ENCODE measurements around the gene SLC30A10. TPM values are rescaled to one million over a fixed set of nuclear protein-coding genes. Genes with fewer than 3 reads are reported as not detected.
"Not testable (repeated sequence)": the region's sequence is repeated elsewhere in the genome, so short reads cannot be mapped to it uniquely, and the experiment has no call there.

The SLC30A10 gene
- total RNA-seq, 1 donor from 2014 or later = not detected

- no peaks in the 10 kb centered on the region for H3K27me3 ChIP-seq (ENCODE audit: control insufficient read depth, insufficient read depth, low read length)
- H3K4me3 ChIP-seq (ENCODE audit: low read depth, low read length) = no peak overlapping the region
- no peak for DNase-seq (ENCODE audit: low read depth)
- no peaks in the 10 kb centered on the region for H3K36me3 ChIP-seq (ENCODE audit: control insufficient read depth, insufficient read depth, low read length)
- TF ChIP-seq, protein P1, sequence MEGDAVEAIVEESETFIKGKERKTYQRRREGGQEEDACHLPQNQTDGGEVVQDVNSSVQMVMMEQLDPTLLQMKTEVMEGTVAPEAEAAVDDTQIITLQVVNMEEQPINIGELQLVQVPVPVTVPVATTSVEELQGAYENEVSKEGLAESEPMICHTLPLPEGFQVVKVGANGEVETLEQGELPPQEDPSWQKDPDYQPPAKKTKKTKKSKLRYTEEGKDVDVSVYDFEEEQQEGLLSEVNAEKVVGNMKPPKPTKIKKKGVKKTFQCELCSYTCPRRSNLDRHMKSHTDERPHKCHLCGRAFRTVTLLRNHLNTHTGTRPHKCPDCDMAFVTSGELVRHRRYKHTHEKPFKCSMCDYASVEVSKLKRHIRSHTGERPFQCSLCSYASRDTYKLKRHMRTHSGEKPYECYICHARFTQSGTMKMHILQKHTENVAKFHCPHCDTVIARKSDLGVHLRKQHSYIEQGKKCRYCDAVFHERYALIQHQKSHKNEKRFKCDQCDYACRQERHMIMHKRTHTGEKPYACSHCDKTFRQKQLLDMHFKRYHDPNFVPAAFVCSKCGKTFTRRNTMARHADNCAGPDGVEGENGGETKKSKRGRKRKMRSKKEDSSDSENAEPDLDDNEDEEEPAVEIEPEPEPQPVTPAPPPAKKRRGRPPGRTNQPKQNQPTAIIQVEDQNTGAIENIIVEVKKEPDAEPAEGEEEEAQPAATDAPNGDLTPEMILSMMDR (IDR thresholded peaks at IDR 0.05; ENCODE audit: insufficient read depth, low read length, poor library complexity, severe bottlenecking) = no peak
Measured at GRCh38 chr1:219871427-219872057, 56.8 kb downstream of the SLC30A10 start.

- H3K4me3 ChIP-seq (ENCODE audit: low read depth, low read length); H3K36me3 ChIP-seq (ENCODE audit: control insufficient read depth, insufficient read depth, low read length); DNase-seq (ENCODE audit: low read depth); H3K27me3 ChIP-seq (ENCODE audit: control insufficient read depth, insufficient read depth, low read length): not testable (repeated sequence)
Measured at GRCh38 chr1:219868615-219869014, 59.7 kb downstream of the SLC30A10 start.

Other genes with a start within 250 kb of the SLC30A10 start
- 100.0 and 113 TPM in 2 replicates for gene EPRS1, start 117.9 kb upstream of the SLC30A10 start, total RNA-seq
- gene BPNT1, start 161.2 kb upstream of the SLC30A10 start, total RNA-seq = 21.4 and 27.6 TPM in 2 replicates
- 66.3 and 71.8 TPM in 2 replicates for gene IARS2, start 165.6 kb upstream of the SLC30A10 start, total RNA-seq